Endothelial cell of umbilical vein (primary cell): ENCODE results near the gene DNAJB8. TPM values are rescaled to one million over a fixed set of nuclear protein-coding genes. Genes with fewer than 3 reads are reported as not detected.
A peak's percentile ranks its signal among the peaks of the same experiment; 100 is the strongest.

ENCODE experiments used
- BruUV-seq: library from RNA; stranded (reverse); fragments of 400-500 nt; replicated peaks from 2 replicates; lab custom pipeline; 2021; lab: Mats Ljungman, UMichigan
- CTCF ChIA-PET: fragments of 300-600, 350-600 bp; sonication (Branson Sonifier 250); formaldehyde crosslinking; loops from one replicate; lab custom pipeline; 2021; ENCODE audit warnings: antibody characterized with exemption, inconsistent platforms; lab: Charles Lee
- POLR2A ChIA-PET: fragments of 300-600, 350-600 bp; sonication (Branson Sonifier 250); formaldehyde crosslinking; loops from one replicate; lab custom pipeline; 2021; ENCODE audit warnings: antibody characterized with exemption, inconsistent platforms; lab: Charles Lee
- DNase-seq: peaks from one replicate; pipeline ENCODE4 v3.0.0-alpha.2; 2011; ENCODE audit warnings: low read depth, low spot score
- FAIRE-seq: peaks from 2 replicates; lab custom pipeline; 2011; peaks lifted over from hg19 to GRCh38; lab: Jason Lieb, UNC
- H2AFZ ChIP-seq: 2 replicates; pipeline ENCODE4 v1.6.0; 2012; ENCODE audit warnings: low read depth, low read length, control low read depth, inconsistent platforms
- H3K27ac ChIP-seq: 2 replicates; pipeline ENCODE4 v1.5.1; 2011; ENCODE audit warnings: low read depth, mild to moderate bottlenecking, control low read depth, low read length, moderate library complexity; ENCODE audit not compliant: insufficient read depth
- H3K27me3 ChIP-seq, 2 experiments: 2 replicates each; pipeline versions ENCODE4 v1.6.0 to v1.6.1; 2011; ENCODE audit warnings: low read length in 2 of 2, mixed read lengths in 1 of 2; ENCODE audit not compliant: control insufficient read depth in 2 of 2, insufficient read depth in 2 of 2
- H3K36me3 ChIP-seq, 2 experiments: 2 replicates in 1 of 2; 3 replicates in 1 of 2; pipeline ENCODE4 v1.5.1; 2011; ENCODE audit warnings: low read length in 2 of 2, mild to moderate bottlenecking in 1 of 2, moderate library complexity in 1 of 2; ENCODE audit not compliant: control insufficient read depth in 2 of 2, insufficient read depth in 2 of 2; ENCODE audit errors: extremely low read depth in 1 of 2
- H3K4me1 ChIP-seq: 3 replicates; pipeline ENCODE4 v1.5.1; 2011; ENCODE audit warnings: mild to moderate bottlenecking, low read length; ENCODE audit not compliant: control insufficient read depth, insufficient read depth; ENCODE audit errors: extremely low read depth
- H3K4me2 ChIP-seq: 2 replicates; pipeline ENCODE4 v1.6.1; 2011; ENCODE audit warnings: low read length, control low read depth, mixed read lengths; ENCODE audit not compliant: insufficient read depth
- H3K4me3 ChIP-seq, 3 experiments: fragments of 200-600 bp in 1 of 3; sonication (generic), shearing (Covaris generic) in 1 of 3; replicated peaks in 1 of 3; 2 replicates each; pipeline ENCODE4 v1.5.1; 2011 to 2016; ENCODE audit warnings: control low read depth in 3 of 3, low read length in 3 of 3, mild to moderate bottlenecking in 2 of 3, inconsistent platforms in 1 of 3, low read depth in 1 of 3, moderate library complexity in 1 of 3; ENCODE audit not compliant: insufficient read depth in 1 of 3
- H3K79me2 ChIP-seq: 2 replicates; pipeline ENCODE4 v1.6.0; 2012; ENCODE audit warnings: low read length, inconsistent platforms; ENCODE audit not compliant: control insufficient read depth, insufficient read depth
- H3K9ac ChIP-seq: replicated peaks from 2 replicates; pipeline ENCODE3; 2011; ENCODE audit warnings: low read length, control low read depth; ENCODE audit not compliant: insufficient read depth; ENCODE audit errors: extremely low read depth
- H3K9me1 ChIP-seq: replicated peaks from 3 replicates; pipeline ENCODE4 v1.6.0; 2011; ENCODE audit warnings: mild to moderate bottlenecking, low read length; ENCODE audit not compliant: control insufficient read depth, insufficient read depth; ENCODE audit errors: extremely low read depth
- H3K9me3 ChIP-seq: replicated peaks from 2 replicates; pipeline ENCODE4 v1.5.1; 2012; ENCODE audit warnings: low read length, inconsistent platforms; ENCODE audit not compliant: control insufficient read depth, insufficient read depth
- H4K20me1 ChIP-seq: replicated peaks from 2 replicates; pipeline ENCODE3; 2011; ENCODE audit warnings: mild to moderate bottlenecking, low read length; ENCODE audit not compliant: control insufficient read depth, insufficient read depth; ENCODE audit errors: extremely low read depth
- EZH2 ChIP-seq: IDR thresholded peaks from 2 replicates; pipeline ENCODE4 v1.6.1; 2012; ENCODE audit warnings: borderline replicate concordance, low read depth, mild to moderate bottlenecking, moderate library complexity, low read length, inconsistent platforms; ENCODE audit not compliant: severe bottlenecking
- GATA2 ChIP-seq: IDR thresholded peaks from 2 replicates; pipeline ENCODE4 v1.7.0; 2011; ENCODE audit warnings: low read depth, mild to moderate bottlenecking, moderate library complexity, mixed read lengths, low read length; ENCODE audit not compliant: insufficient read length, insufficient read depth
- dilution Hi-C: fragments of 300-500 bp; cut with MboI; formaldehyde crosslinking; loops from one replicate; pipeline ENCODE4 v1.15.0; 2019; ENCODE audit warnings: low sequenced_read_pairs; ENCODE audit not compliant: extremely low pct_ligation_motif_present
- intact Hi-C: fragments of 100-400 bp; cut with micrococcal nuclease; formaldehyde crosslinking; loops from one replicate; pipeline ENCODE4 v1.10.0; 2022
- polyA plus RNA-seq, 4 experiments: library from polyadenylated mRNA; depleted of rRNA in 3 of 4; stranded (reverse) in 3 of 4; unstranded in 1 of 4; fragments of >200 nt; gene quantifications; 2 replicates each; pipeline versions ENCODE4 v1.2.1 to v1.2.3, GENCODE V29; 2011 to 2012; ENCODE audit warnings: missing spikeins in 1 of 4
- total RNA-seq: library from RNA; stranded (reverse); gene quantifications from 2 replicates; pipeline ENCODE4 v1.2.3, GENCODE V29; 2021
- TF ChIP-seq, protein P1 (sequence below), 2 donors: IDR thresholded peaks; 1 replicate in 1 of 2; 2 replicates in 1 of 2; pipeline ENCODE4 v1.5.1; 2011; ENCODE audit warnings: low read length in 2 of 2, mild to moderate bottlenecking in 2 of 2, moderate library complexity in 2 of 2, control low read depth in 1 of 2, inconsistent platforms in 1 of 2, low read depth in 1 of 2; ENCODE audit not compliant: insufficient read depth in 1 of 2; ENCODE audit errors: extremely low read depth in 1 of 2
- TF ChIP-seq, protein P2 (sequence below): IDR thresholded peaks from 2 replicates; pipeline ENCODE4 v1.6.1; 2011; ENCODE audit not compliant: insufficient read depth, insufficient read length

Gene DNAJB8
- total and polyA plus RNA-seq, 2 donors (not counting 3 experiments of a cell fraction or from before 2014, with no cell fraction given), result not detected

DNA sequence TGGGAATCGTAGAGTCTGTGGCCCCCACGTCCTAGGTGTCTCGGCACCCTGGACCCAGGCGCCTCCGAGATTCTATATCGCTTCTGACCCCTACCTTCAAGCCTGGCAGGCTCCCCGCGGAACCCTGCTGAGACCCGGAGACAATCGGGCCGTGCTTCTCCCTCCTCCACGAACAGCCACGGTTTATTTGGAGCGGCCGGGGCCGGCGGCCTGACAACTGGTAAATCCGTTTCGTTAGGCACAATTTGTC, 24.9 kb upstream of the DNAJB8 start:
- TF ChIP-seq, protein P1, sequence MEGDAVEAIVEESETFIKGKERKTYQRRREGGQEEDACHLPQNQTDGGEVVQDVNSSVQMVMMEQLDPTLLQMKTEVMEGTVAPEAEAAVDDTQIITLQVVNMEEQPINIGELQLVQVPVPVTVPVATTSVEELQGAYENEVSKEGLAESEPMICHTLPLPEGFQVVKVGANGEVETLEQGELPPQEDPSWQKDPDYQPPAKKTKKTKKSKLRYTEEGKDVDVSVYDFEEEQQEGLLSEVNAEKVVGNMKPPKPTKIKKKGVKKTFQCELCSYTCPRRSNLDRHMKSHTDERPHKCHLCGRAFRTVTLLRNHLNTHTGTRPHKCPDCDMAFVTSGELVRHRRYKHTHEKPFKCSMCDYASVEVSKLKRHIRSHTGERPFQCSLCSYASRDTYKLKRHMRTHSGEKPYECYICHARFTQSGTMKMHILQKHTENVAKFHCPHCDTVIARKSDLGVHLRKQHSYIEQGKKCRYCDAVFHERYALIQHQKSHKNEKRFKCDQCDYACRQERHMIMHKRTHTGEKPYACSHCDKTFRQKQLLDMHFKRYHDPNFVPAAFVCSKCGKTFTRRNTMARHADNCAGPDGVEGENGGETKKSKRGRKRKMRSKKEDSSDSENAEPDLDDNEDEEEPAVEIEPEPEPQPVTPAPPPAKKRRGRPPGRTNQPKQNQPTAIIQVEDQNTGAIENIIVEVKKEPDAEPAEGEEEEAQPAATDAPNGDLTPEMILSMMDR (IDR thresholded peaks at IDR 0.05; ENCODE audit: extremely low read depth in 1 of 2, insufficient read depth in 1 of 2, low read depth in 1 of 2, low read length in 2 of 2), result no peak
- no peak for TF ChIP-seq EZH2
- TF ChIP-seq, protein P2, sequence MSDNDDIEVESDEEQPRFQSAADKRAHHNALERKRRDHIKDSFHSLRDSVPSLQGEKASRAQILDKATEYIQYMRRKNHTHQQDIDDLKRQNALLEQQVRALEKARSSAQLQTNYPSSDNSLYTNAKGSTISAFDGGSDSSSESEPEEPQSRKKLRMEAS, result no peak
- no peak for TF ChIP-seq GATA2
- Histone ChIP-seq H3K9me1 (no peaks in the 10 kb centered on the region), H2AFZ (no peak overlapping the region), H3K4me2 (peak overlapping the region; percentile 76), H3K4me1 (peaks cover 11% of the 10 kb centered on the region), H3K79me2 (peaks cover 91% of the 10 kb centered on the region), H3K9ac (peak overlapping the region; percentile 39), H3K36me3 (no peaks in the 10 kb centered on the region), H3K4me3 (peak overlapping the region; percentile 41 to 95 (median 44)), H3K9me3 (no peaks in the 10 kb centered on the region), H3K27ac (peak overlapping the region; percentile 43), H3K27me3 (no peaks in the 10 kb centered on the region), H4K20me1 (no peaks in the 10 kb centered on the region)
- intact Hi-C loops, result loop anchor here (2.0 to 5.0 kb wide), 2 partner anchors 63 to 394 kb away; no protein-coding TSS in a partner anchor
- CTCF ChIA-PET, result interaction anchor here (0.7 to 2.7 kb wide), 4 partner anchors 9 to 93 kb away, joined by 3 to 23 read pairs (median 8); no protein-coding TSS in a partner anchor
- dilution Hi-C loops, result no loop called here
- DNase-seq, result peak; percentile 50
- no peak for FAIRE-seq
- BruUV-seq, result no TSS peak
- POLR2A ChIA-PET, result interaction anchor here (1.5 kb wide), 1 partner anchor 8 kb away, joined by 3 read pairs; no protein-coding TSS in a partner anchor
